Activated naive CD4-positive, alpha-beta T cell treated with anti-CD3 and anti-CD28 coated beads, Interleukin-2, amount 50 U/mL, for 72 hours (primary cell): ENCODE results near the gene CDH12. TPM values are rescaled to one million over a fixed set of nuclear protein-coding genes. Genes with fewer than 3 reads are reported as not detected.
"Not testable (repeated sequence)": the region's sequence is repeated elsewhere in the genome, so short reads cannot be mapped to it uniquely, and the experiment has no call there.

Experiments
- ATAC-seq, 2 donors: fragments of 150-1000 bp; cut with Tn5 transposase; 2 replicates each; pipeline ENCODE4 v1.10.0; 2021; ENCODE audit warnings: mild to moderate bottlenecking in 2 of 2, moderate library complexity in 2 of 2
- DNase-seq, 2 donors: peaks; one replicate each; pipeline ENCODE4 v3.0.0; 2021 to 2022; ENCODE audit warnings: low spot score in 2 of 2
- H3K27ac Mint-ChIP-seq, 2 donors: one replicate each; pipeline ENCODE4 v1.8.0; 2022; ENCODE audit warnings: mild to moderate bottlenecking in 2 of 2, mixed read lengths in 2 of 2
- H3K36me3 Mint-ChIP-seq, 2 donors: one replicate each; pipeline ENCODE4 v1.8.0; 2022; ENCODE audit warnings: mixed read lengths in 2 of 2
- H3K9me3 Mint-ChIP-seq, 2 donors: one replicate each; pipeline ENCODE4 v1.8.0; 2022; ENCODE audit warnings: mixed read lengths in 2 of 2
- total RNA-seq, 2 donors: library from RNA; stranded (reverse); gene quantifications; one replicate each; pipeline ENCODE4 v1.2.3, GENCODE V29; 2022

The CDH12 gene
- total RNA-seq, 2 donors from 2014 or later = not detected

DNA sequence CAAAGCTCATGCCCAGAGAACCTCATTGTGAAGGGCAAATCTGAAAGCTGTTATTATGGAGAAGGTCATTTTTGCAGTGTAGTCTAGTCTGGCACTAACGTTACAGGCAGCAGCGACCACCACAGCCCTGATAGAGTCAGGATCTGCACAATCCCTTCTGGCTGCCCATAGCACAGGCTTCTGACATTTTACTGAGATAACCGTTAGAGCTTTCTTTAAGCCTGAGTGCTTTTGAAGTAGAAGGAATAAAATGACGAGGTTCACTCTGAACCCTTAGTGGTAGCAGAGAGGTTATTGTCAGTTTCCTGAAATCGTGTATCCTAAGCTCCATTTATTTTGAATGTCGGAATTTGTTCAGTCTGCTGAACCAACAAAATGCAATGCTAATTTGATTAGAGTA is 505.1 kb downstream of the CDH12 start:
- Mint-ChIP-seq H3K36me3 (no peaks in the 10 kb centered on the region), H3K9me3 (peaks cover under 1 to 14% of the 10 kb centered on the region in 2 donors), H3K27ac (no peak overlapping the region)
- DNase-seq (no peak), ATAC-seq (no peak)

DNA sequence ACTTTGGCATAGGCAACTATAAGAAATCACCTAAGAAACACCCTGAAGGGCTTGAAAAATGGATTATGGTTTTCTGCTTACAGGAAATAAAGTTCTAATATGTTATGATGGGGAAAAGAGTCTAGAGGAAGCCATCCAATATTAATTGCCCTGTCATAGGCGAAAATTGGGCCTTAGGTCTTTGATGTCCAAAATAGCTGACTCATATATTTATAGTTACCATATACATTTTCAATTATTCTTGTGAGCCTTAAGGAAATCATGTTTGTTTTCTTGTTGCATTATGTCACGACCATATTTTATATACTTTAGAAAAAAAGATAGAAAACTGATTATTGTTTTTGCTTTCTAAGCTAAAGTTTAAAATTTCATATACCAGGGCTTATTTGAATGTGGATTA is 509.1 kb downstream of the CDH12 start:
- no peaks in the 10 kb centered on the region for H3K36me3 Mint-ChIP-seq
- H3K27ac Mint-ChIP-seq = no peak overlapping the region
- ATAC-seq = no peak
- H3K9me3 Mint-ChIP-seq = peaks cover 0 to 9% of the 10 kb centered on the region in 2 donors
- DNase-seq = no peak

DNA sequence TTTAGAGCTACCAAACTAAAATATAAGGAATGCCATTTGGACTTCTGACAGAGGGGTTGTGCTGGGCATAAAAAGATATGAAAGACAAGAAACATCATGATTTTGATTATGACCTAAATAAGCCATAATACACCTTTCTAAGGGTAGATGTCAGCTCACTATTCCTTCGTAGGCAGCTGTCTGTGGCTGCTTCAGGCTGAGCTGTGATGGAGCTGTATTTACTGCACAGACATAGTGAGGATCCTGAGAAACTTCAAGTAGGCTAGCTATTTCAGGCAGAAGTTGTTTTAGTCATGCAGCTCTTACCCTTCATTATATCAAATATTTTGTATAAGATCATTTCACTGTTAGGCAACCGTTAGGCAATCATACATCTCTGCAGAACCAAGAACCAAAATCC is 511.7 kb downstream of the CDH12 start:
- DNase-seq (no peak), ATAC-seq (no peak)
- Mint-ChIP-seq H3K36me3 (no peaks in the 10 kb centered on the region), H3K9me3 (peaks cover 10 to 20% of the 10 kb centered on the region in 2 donors), H3K27ac (no peak overlapping the region)

DNA sequence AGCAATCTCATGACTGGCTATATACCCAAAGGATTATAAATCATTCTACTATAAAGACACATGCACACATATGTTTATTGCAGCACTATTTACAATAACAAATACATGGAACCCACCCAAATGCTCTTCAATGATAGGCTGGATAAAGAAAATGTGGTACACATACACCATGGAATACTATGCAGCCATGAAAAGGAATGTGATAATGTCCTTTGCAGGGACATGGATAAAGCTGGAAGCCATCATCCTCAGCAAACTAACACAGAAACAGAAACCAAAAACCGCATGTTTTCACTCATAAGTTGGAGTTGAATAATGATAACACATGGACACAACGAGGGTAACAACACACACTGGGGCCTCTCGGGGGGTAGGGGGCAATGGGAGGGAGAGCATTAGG is 520.2 kb downstream of the CDH12 start:
- Mint-ChIP-seq H3K36me3 (peaks cover 0 to 24% of the 10 kb centered on the region in 2 donors), H3K9me3 (peaks cover 36 to 41% of the 10 kb centered on the region in 2 donors)
- not testable (repeated sequence) for H3K27ac Mint-ChIP-seq, DNase-seq, ATAC-seq

DNA sequence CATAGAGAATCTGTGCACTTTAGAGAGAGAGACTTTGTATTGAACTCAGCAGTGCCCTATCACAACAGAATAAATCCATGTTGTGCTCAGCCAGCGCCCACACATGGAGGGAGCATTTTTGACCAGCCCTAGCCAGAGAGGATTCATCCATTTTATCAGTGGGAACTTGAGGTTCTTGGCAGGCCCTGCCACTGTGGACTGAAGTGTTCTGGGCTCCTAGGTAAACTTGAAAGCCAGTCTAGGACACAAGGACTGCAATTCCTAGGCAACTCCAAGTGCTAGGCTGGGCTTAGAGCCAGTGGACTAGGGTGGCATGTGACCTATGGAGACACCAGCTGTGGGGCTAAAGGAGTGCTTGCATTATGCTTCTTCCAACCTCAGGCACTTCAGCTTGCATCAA is 523.5 kb downstream of the CDH12 start:
- Mint-ChIP-seq H3K27ac (no peak overlapping the region), H3K36me3 (peaks cover 0 to 12% of the 10 kb centered on the region in 2 donors), H3K9me3 (peaks cover 11 to 25% of the 10 kb centered on the region in 2 donors)
- no peak for DNase-seq
- ATAC-seq = no peak

DNA sequence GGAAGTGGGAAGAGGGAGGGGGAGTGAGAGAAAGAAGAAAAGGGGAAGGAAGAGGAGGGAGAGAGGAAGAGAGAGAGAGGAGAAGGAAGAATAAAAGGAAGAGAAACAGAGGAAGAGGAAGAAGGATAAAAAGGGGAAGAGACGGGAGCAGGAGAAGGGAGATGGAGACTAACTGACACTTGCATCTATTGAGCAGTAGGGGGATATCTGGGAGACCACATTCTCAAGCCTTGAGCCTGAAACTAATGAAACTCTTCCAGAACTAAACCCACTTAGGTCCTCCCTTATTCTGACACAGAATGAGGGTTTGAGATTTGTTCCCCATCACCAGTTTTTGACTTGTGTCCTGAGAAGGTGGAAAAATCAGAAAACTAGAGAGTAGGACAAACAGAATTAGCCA is 533.3 kb downstream of the CDH12 start:
- DNase-seq = no peak
- peaks cover 0 to 10% of the 10 kb centered on the region in 2 donors for H3K36me3 Mint-ChIP-seq
- H3K27ac Mint-ChIP-seq = no peak overlapping the region
- peaks cover 9 to 26% of the 10 kb centered on the region in 2 donors for H3K9me3 Mint-ChIP-seq
- ATAC-seq = no peak

DNA sequence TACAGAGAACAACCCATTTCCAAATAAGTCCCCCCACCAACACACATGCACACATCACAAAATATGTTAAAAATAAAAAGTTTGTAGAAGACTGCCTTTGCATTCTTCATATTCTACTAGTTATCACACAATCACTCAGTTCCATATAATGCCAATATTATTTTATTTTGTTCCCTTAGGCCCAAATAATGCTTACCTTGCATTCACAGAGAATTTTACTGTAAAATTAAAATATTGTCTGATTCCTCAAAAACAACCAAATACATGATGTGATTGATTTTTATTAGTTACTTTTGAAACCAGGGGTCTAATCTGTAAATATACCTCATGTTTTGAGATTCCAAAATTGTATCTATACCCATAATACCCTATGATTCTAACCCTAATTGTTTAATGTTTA is 536.9 kb downstream of the CDH12 start:
- DNase-seq = no peak
- peaks cover 21 to 29% of the 10 kb centered on the region in 2 donors for H3K9me3 Mint-ChIP-seq

DNA sequence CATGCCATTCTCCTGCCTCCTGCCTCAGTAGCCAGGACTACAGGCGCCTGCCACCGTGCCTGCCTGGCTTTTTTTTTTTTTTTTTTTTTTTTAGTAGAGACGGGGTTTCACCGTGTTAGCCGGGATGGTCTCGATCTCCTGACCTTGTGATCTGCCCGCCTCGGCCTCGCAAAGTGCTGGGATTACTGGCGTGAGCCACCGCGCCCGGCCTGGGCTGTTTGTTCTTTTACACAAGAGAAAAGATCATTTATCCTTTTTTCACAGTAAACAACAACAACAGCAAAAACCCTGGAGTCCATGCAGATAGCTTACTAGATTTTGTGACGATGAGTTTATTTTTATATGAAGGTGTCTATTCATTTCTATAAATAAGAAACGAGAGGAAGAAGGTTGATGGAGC is 538.1 kb downstream of the CDH12 start:
- not testable (repeated sequence) for H3K27ac Mint-ChIP-seq, DNase-seq, ATAC-seq
- H3K36me3 Mint-ChIP-seq = peaks cover 0 to 12% of the 10 kb centered on the region in 2 donors
- H3K9me3 Mint-ChIP-seq = peaks cover 21 to 25% of the 10 kb centered on the region in 2 donors

More for the DNA sequence above, 536.9 kb downstream of the CDH12 start:
- Mint-ChIP-seq H3K27ac (no peak overlapping the region), H3K36me3 (peaks cover 0 to 16% of the 10 kb centered on the region in 2 donors)
- no peak for ATAC-seq

DNA sequence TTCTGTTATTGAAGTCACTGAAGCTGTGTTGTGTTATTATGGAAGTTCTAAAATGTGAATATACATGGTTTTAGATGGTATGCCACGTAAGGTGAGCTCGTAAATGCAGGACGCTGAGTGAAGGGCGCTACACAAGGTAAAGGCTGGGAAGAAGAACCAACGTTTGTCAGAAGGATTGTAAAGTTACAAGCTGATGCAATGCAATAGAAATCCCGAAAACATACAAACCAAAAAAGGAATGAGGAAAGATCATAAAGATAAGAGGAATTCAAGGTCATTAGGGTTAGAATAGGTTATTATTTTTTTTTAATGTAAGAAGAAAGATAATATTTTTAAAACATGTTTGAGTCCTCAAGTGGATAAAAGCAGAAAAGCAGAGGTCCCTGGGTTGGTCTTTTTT is 538.6 kb downstream of the CDH12 start:
- DNase-seq (no peak), ATAC-seq (no peak)
- Mint-ChIP-seq H3K9me3 (peaks cover 21 to 22% of the 10 kb centered on the region in 2 donors), H3K36me3 (peaks cover 0 to 12% of the 10 kb centered on the region in 2 donors), H3K27ac (no peak overlapping the region)

DNA sequence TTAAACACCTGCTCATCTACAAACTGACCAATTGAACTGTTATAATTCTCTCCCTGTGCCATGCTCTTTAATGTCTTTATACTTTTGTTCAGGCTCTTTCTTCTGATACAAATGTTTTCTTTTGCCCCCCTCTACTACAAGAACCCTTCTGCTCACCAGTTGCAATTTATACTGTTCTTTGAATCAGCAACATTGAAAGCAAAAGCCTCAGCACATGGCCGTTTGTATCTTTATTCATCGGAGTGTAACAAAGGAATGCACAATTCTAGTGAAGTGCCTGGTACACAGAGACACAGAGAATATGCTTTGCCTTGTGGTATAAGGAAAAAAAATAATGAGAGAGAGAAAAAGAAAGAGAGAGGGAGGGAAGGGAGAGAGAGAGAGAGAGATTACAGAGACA is 547.1 kb downstream of the CDH12 start:
- Mint-ChIP-seq H3K27ac (no peak overlapping the region), H3K36me3 (no peaks in the 10 kb centered on the region)
- no peak for ATAC-seq

DNA sequence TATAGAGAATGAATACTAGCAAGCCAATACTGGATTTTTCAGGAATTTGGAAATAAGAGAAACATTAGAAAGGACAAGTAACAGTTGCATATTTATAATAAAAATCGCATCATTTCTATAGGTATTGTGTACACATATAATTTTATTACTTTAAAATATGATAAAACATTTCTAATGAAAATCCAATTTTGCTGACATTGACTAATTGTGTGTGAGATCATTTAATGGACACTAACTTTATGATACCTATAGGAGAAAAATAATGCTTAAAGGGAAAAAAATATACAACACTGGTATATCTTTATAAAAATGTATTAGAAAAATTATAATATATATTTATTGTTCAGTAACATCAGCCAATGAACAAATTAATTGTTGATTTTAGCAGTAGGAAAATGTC is 557.3 kb downstream of the CDH12 start:
- peaks cover 0 to 7% of the 10 kb centered on the region in 2 donors for H3K36me3 Mint-ChIP-seq
- ATAC-seq = no peak
- DNase-seq = no peak
- no peak overlapping the region for H3K27ac Mint-ChIP-seq
- H3K9me3 Mint-ChIP-seq = peaks cover 17 to 23% of the 10 kb centered on the region in 2 donors

More for the DNA sequence above, 547.1 kb downstream of the CDH12 start:
- no peak for DNase-seq
- peaks cover 11 to 15% of the 10 kb centered on the region in 2 donors for H3K9me3 Mint-ChIP-seq

DNA sequence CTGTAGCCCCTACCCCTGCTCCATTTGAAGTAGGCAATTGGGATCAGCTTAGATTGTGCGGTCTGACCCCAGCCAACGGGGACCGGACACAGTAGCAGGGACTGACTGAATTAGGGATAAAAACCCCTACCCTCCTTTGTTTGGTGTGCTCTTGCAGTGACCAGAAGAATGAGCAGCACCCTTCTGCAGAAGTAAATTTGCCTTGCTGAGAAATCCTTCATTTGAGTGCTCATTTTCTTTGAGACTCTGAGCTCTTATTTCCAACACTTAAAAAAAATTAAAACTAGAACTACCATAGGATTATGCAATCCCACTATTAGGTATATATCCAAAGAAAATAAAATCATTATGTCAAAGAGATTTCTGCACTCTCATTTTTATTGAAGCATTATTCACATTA is 560.0 kb downstream of the CDH12 start:
- ATAC-seq = no peak
- peaks cover 22 to 24% of the 10 kb centered on the region in 2 donors for H3K9me3 Mint-ChIP-seq
- no peak for DNase-seq
- H3K36me3 Mint-ChIP-seq = peaks cover 0 to 11% of the 10 kb centered on the region in 2 donors
- no peak overlapping the region for H3K27ac Mint-ChIP-seq

DNA sequence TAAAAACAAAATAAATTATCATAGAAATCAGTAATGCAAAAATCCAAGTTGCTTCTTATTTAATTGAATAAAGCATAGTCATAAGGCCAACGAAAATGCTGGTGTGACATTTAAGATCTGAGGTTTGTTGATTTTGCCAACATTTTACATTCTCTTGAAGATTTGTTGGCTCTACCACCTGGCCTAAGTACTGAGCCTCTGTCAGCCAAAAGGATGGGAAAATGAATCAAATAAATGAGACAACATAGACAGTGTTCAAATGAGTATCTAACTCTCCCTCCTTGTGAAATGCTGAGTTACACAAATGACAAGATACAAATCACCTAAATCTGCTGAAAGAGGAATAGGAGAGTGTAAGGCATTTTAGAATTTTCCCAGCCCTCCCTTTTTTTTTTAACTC is 575.0 kb downstream of the CDH12 start:
- DNase-seq (no peak), ATAC-seq (no peak)
- no peak overlapping the region for H3K27ac Mint-ChIP-seq
- peaks cover 0 to 8% of the 10 kb centered on the region in 2 donors for H3K36me3 Mint-ChIP-seq
- peaks cover under 1 to 14% of the 10 kb centered on the region in 2 donors for H3K9me3 Mint-ChIP-seq

DNA sequence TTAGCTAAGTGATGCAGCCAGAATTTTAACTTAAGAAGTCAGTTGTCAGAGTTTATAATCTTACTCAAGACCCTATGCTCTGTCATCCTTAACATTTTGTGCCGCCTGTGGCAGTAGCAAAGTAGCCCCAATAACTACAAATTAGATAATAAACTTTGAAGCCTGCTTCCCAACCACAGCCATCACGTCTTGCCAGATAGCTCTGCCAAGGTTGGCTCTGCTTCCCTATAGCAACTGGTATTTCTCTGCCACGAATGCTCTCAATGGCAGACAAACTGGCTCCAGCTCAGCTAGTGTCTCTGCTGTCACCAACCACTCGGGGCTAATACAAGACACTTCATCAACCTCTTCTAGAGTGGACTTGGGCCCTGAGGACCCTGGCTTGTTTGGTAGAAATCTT is 576.1 kb downstream of the CDH12 start:
- no peak for ATAC-seq
- H3K27ac Mint-ChIP-seq = no peak overlapping the region
- no peak for DNase-seq
- H3K9me3 Mint-ChIP-seq = peaks cover 0 to 16% of the 10 kb centered on the region in 2 donors
- H3K36me3 Mint-ChIP-seq = peaks cover 0 to 8% of the 10 kb centered on the region in 2 donors

DNA sequence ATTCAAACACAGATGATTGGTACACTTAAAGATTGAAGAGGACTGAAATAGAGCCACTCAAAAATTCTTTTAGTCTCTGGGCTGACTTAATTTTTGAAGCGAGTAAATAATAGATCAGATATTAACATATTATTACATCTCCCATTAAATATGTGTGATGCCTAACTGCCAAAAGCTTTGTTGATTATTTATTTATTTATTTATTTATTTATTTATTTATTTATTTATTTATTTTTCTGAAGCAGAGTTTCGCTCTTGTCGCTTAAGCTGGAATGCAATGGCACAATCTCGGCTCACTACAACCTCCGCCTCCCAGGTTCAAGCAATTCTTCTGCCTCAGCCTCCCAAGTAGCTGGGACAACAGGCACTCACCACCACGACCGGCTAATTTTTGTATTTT is 587.3 kb downstream of the CDH12 start:
- H3K27ac Mint-ChIP-seq, H3K36me3 Mint-ChIP-seq, H3K9me3 Mint-ChIP-seq, DNase-seq, ATAC-seq: not testable (repeated sequence)

DNA sequence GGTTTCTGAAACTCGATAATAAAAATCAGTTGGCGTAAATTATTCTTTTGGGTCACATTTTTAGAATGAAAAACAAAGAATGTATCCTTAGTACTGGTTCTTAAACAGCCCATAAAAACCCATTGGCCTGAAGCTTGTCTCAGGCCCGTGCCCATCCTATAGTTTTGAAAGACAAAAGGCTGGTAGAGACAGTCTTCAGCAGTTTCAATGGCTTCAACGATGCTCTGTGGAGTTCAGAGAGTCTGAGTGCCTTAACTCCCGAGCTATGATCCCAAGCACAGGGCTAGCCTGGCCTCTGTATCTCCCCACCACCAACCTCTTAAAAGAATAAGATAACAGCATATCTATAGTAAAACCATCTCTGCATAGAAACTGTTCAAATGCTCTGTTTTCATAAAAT is 595.0 kb downstream of the CDH12 start:
- no peak overlapping the region for H3K27ac Mint-ChIP-seq
- H3K36me3 Mint-ChIP-seq = no peaks in the 10 kb centered on the region
- ATAC-seq = no peak
- no peak for DNase-seq
- H3K9me3 Mint-ChIP-seq = peaks cover 5 to 10% of the 10 kb centered on the region in 2 donors

DNA sequence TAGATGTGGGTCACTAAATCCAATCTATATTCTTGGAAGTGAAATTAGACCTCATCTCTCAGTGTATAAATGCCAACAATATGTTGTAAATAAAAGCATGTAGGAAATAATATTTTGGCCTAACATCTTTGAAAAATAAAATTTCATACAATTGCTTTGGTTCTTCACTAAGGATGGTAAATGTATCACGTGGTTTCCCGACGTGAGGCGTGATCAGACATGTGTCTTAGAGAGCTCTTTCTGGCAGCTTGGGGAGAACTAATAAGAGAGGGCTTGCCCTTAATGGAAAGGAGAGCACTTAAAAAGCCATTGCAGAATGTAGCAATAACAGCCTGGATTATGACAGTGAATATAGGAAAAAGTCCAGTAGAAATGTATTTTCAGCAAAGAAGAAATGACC is 602.6 kb downstream of the CDH12 start:
- Mint-ChIP-seq H3K27ac (no peak overlapping the region), H3K9me3 (peaks cover 25 to 27% of the 10 kb centered on the region in 2 donors), H3K36me3 (no peaks in the 10 kb centered on the region)
- DNase-seq (no peak), ATAC-seq (no peak)

DNA sequence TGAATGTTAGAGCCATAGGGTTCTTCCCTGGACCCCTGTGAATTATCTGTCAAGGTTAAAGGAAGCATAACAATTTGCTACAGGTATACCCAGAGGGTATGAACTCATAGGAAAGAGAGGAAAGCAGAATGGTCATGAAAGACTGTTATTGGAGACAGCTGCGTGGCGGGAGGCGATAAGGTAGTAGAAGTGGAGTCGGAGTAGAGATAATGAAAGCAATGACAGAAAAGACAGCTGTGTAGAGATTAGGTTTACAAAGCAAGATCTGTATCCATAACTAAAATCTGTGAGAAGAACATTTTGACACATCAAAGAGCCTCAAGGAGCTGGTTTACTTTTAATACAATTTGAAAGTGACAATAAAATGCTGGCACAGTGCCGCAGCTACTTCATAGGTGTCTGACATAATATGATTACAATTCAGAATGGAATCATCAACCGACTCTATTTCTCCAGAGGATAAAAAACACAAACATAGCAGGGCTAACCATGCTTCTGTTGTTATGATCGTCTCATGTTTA is 603.9 kb downstream of the CDH12 start:
- Mint-ChIP-seq H3K9me3 (peaks cover 20 to 31% of the 10 kb centered on the region in 2 donors), H3K36me3 (no peaks in the 10 kb centered on the region), H3K27ac (no peak overlapping the region)
- no peak for ATAC-seq
- no peak for DNase-seq
